K562 (cell line): Measurements from ENCODE around the gene C1QBP. TPM values are rescaled to one million over a fixed set of nuclear protein-coding genes. Genes with fewer than 3 reads are reported as not detected.

Experiments
- ARID4B ChIP-seq: sonication (generic); formaldehyde crosslinking; IDR thresholded peaks from 2 replicates; pipeline ENCODE4 v1.8.0; 2022; ENCODE audit warnings: mild to moderate bottlenecking, missing genetic modification reagents
- BDP1 ChIP-seq: IDR thresholded peaks from 3 replicates; pipeline ENCODE4 v1.6.1; 2011; ENCODE audit not compliant: insufficient read length, insufficient read depth
- CHD1 ChIP-seq: fragments of 200-600 bp; sonication (generic); IDR thresholded peaks from one replicate; pipeline ENCODE4 v1.6.1; 2012; ENCODE audit warnings: mild to moderate bottlenecking, moderate library complexity, low read length, inconsistent platforms
- HINFP ChIP-seq: fragments of 450-650 bp; conservative IDR thresholded peaks from 2 replicates; pipeline ENCODE4 v1.6.1; 2016; ENCODE audit warnings: missing genetic modification characterization, low read depth, mild to moderate bottlenecking, control low read depth, missing compliant biosample characterization
- ILF3 ChIP-seq: fragments of 450-650 bp; IDR thresholded peaks from 2 replicates; pipeline ENCODE4 v1.6.1; 2018; ENCODE audit warnings: antibody characterized with exemption, mild to moderate bottlenecking, moderate library complexity, borderline replicate concordance
- KLF10 ChIP-seq: fragments of 250-450 bp; sonication (Bioruptor Pico); IDR thresholded peaks from 2 replicates; pipeline ENCODE4 v1.6.1; 2021; ENCODE audit warnings: matching md5 sums
- POLR2B ChIP-seq: fragments of 450-650 bp; IDR thresholded peaks from 2 replicates; pipeline ENCODE4 v1.6.1; 2018; ENCODE audit warnings: low read depth; ENCODE audit not compliant: partially characterized antibody
- PREB ChIP-seq: sonication (generic); formaldehyde crosslinking; IDR thresholded peaks from 2 replicates; pipeline ENCODE4 v1.8.1; 2023; ENCODE audit warnings: mild to moderate bottlenecking, missing genetic modification reagents
- PRPF4 ChIP-seq: fragments of 200-400 bp; formaldehyde crosslinking; IDR thresholded peaks from one replicate; pipeline ENCODE4 v1.6.1; 2017; ENCODE audit warnings: low read length, low read depth, mild to moderate bottlenecking; ENCODE audit not compliant: insufficient read depth, poor library complexity, severe bottlenecking
- PTRF ChIP-seq: fragments of 450-650 bp; IDR thresholded peaks from 2 replicates; pipeline ENCODE4 v1.6.1; 2016; ENCODE audit warnings: mild to moderate bottlenecking, missing genetic modification characterization, missing compliant biosample characterization
- SMAD1 ChIP-seq: fragments of 150-350 bp; IDR thresholded peaks from 2 replicates; pipeline ENCODE4 v1.6.1; 2014; ENCODE audit warnings: low read length, low read depth; ENCODE audit not compliant: partially characterized antibody
- TAL1 ChIP-seq: fragments of 450-650 bp; IDR thresholded peaks from 2 replicates; pipeline ENCODE4 v1.6.1; 2016; ENCODE audit warnings: mild to moderate bottlenecking
- THAP12 ChIP-seq: fragments of 250-450 bp; sonication (Bioruptor Pico); IDR thresholded peaks from 2 replicates; pipeline ENCODE4 v1.9.0; 2021; ENCODE audit warnings: mild to moderate bottlenecking, inconsistent platforms
- ZFP30 ChIP-seq: fragments of 250-450 bp; sonication (Bioruptor Pico); IDR thresholded peaks from 2 replicates; pipeline ENCODE4 v1.8.0; 2022; ENCODE audit warnings: moderate library complexity, mild to moderate bottlenecking, inconsistent platforms, borderline replicate concordance
- ZNF551 ChIP-seq: fragments of 250-450 bp; sonication (Bioruptor Pico); IDR thresholded peaks from 2 replicates; pipeline ENCODE4 v1.5.0; 2021; ENCODE audit warnings: mild to moderate bottlenecking, moderate library complexity
- polyA plus RNA-seq, 8 experiments: library from polyadenylated mRNA; depleted of rRNA in 4 of 8; stranded (reverse) in 5 of 8; unstranded in 3 of 8; fragments of >200 nt; fragmentation: Nextera tagmentation in 2 of 8; fragmentation: Illumina TruSeq in 1 of 8; extraction: Ambion mirVana in 2 of 8; extraction: Trizol in 1 of 8; gene quantifications; 2 replicates each; pipeline versions ENCODE4 v1.2.1 to v1.2.3, GENCODE V29; 2011 to 2014; ENCODE audit warnings: inconsistent platforms in 1 of 8, missing spikeins in 1 of 8
- total RNA-seq, 7 experiments: library from RNA; depleted of rRNA in 6 of 7; stranded (reverse); fragments of >200 nt in 6 of 7; fragmentation: Illumina TruSeq in 2 of 7; extraction: Trizol in 2 of 7; gene quantifications; 2 replicates each; pipeline versions ENCODE4 v1.2.1 to v1.2.3, GENCODE V29; 2011 to 2021; ENCODE audit warnings: low replicate concordance in 1 of 7

The C1QBP gene
- total and polyA plus RNA-seq, 9 of the 15 experiments (the other 6 are each of a cell fraction or from before 2014, with no cell fraction given), result 90.7 to 665 (median 414) TPM

- no peak for TF ChIP-seq ZFP30 (CRISPR knock-in tag)
- peak; percentile 85 for TF ChIP-seq POLR2B
- TF ChIP-seq ILF3, result no peak
- TF ChIP-seq SMAD1, result no peak
- no peak for TF ChIP-seq TAL1
- TF ChIP-seq CHD1, result no peak
- TF ChIP-seq THAP12 (CRISPR knock-in tag), result peak; percentile 67; the same call in 1 of the 2 replicates
- no peak for TF ChIP-seq KLF10 (CRISPR knock-in tag)
- TF ChIP-seq ARID4B (CRISPR knock-in tag), result no peak; the same call in 1 of the 2 replicates
- no peak for TF ChIP-seq HINFP (tag)
- TF ChIP-seq PTRF (tag), result no peak
- TF ChIP-seq PRPF4, result no peak
- no peak for TF ChIP-seq ZNF551 (CRISPR knock-in tag)
- no peak for TF ChIP-seq BDP1
- no peak for TF ChIP-seq PREB (CRISPR knock-in tag)
These were observed 19.5 kb downstream of the C1QBP start, which contains the start of gene NUP88 (continued) for GRCh38 chr17:5419356-5419958.
